Measurements from ENCODE around the gene PTPRD. TPM values are rescaled to one million over a fixed set of nuclear protein-coding genes. Genes with fewer than 3 reads are reported as not detected.

PTPRD gene
- total RNA-seq, 1 experiment from 2014 or later, result 0.02 TPM

- CTCF ChIA-PET, result no interaction called here
- Histone ChIP-seq H3K9me2 (ENCODE audit: insufficient read depth) (no peaks in the 10 kb centered on the region), H3K4me2 (ENCODE audit: low read length) (no peak overlapping the region), H3K4me1 (ENCODE audit: control insufficient read depth in 1 of 2, insufficient read depth in 2 of 2, low read length in 2 of 2) (no peaks in the 10 kb centered on the region), H4K20me1 (ENCODE audit: insufficient read depth) (no peaks in the 10 kb centered on the region), H3K27ac (ENCODE audit: low read depth, low read length) (no peak overlapping the region), H3K9ac (ENCODE audit: low read length) (no peak overlapping the region), H3K79me2 (ENCODE audit: insufficient read depth, low read length) (no peaks in the 10 kb centered on the region), H3K36me3 (ENCODE audit: control insufficient read depth in 1 of 2, insufficient read depth in 2 of 2, low read length in 2 of 2) (no peaks in the 10 kb centered on the region), H2AFZ (ENCODE audit: low read depth, low read length, poor library complexity, severe bottlenecking) (no peak overlapping the region), H3K9me3 (ENCODE audit: control insufficient read depth in 1 of 2, insufficient read depth in 1 of 2, low read depth in 1 of 2, low read length in 2 of 2) (peaks cover 14 to 18% of the 10 kb centered on the region in 2 experiments; a peak in 2 of 4 replicates), H3K4me3 (replicated peaks in 1 of 2; ENCODE audit: low read depth in 1 of 2, low read length in 2 of 2) (no peak overlapping the region), H3K27me3 (ENCODE audit: insufficient read depth, low read length) (no peaks in the 10 kb centered on the region)
- POLR2A ChIA-PET, result no interaction called here
- ATAC-seq, result no peak
- no peak for DNase-seq (ENCODE audit: low read depth, low spot score)
- no peak for TF ChIP-seq POLR2A (IDR thresholded peaks at IDR 0.05; ENCODE audit: borderline replicate concordance, extremely low read depth, insufficient read depth, insufficient read length)
- TF ChIP-seq RAD21 (IDR thresholded peaks at IDR 0.05; ENCODE audit: low read depth), result no peak
- no peak for TF ChIP-seq ELF1 (IDR thresholded peaks at IDR 0.05; ENCODE audit: borderline replicate concordance, low read depth)
- no peak for TF ChIP-seq FOSL1 (IDR thresholded peaks at IDR 0.05; ENCODE audit: low read depth)
- TF ChIP-seq ZNF274 (IDR thresholded peaks at IDR 0.05; ENCODE audit: low read depth, low read length), result no peak
- TF ChIP-seq CBX3 (IDR thresholded peaks at IDR 0.05; ENCODE audit: low read depth), result no peak
- TF ChIP-seq SIN3A (IDR thresholded peaks at IDR 0.05; ENCODE audit: low read depth), result no peak
- no peak for TF ChIP-seq MAX (IDR thresholded peaks at IDR 0.05)
- no peak for TF ChIP-seq ATF3 (IDR thresholded peaks at IDR 0.05)
- TF ChIP-seq ZFX (IDR thresholded peaks at IDR 0.05), result no peak
- TF ChIP-seq CEBPB (IDR thresholded peaks at IDR 0.05; ENCODE audit: low read depth), result no peak
- TF ChIP-seq POLR2AphosphoS5 (IDR thresholded peaks at IDR 0.05; ENCODE audit: low read depth, low read length), result no peak
- no peak for TF ChIP-seq TCF7L2 (IDR thresholded peaks at IDR 0.05; ENCODE audit: borderline replicate concordance, extremely low read depth, insufficient read depth, insufficient read length)
- no peak for TF ChIP-seq EZH2phosphoT487 (IDR thresholded peaks at IDR 0.05; ENCODE audit: borderline replicate concordance)
- no peak for TF ChIP-seq REST (IDR thresholded peaks at IDR 0.05; ENCODE audit: low read depth)
- TF ChIP-seq ZBTB33 (IDR thresholded peaks at IDR 0.05; ENCODE audit: extremely low read depth, insufficient replicate concordance, low read length), result no peak
- no peak for TF ChIP-seq YY1 (IDR thresholded peaks at IDR 0.05; ENCODE audit: extremely low read depth, insufficient replicate concordance, low read depth, low read length)
- TF ChIP-seq CTCF (IDR thresholded peaks at IDR 0.05 in 2 of 3, conservative IDR thresholded peaks at IDR 0.05 in 1 of 3; ENCODE audit: borderline replicate concordance in 1 of 3, insufficient read depth in 1 of 3, low read depth in 2 of 3, low read length in 2 of 3), result no peak
- RAD21 ChIA-PET (ENCODE audit: low non-redundant PET in 1 of 2, low total read pairs in 2 of 2, uncharacterized antibody in 2 of 2, unreplicated experiment in 2 of 2), result no interaction called here
- intact Hi-C loops (cut with micrococcal nuclease), result no loop called here
- no TSS peak for BruUV-seq (replicated peaks)
These were observed 2054.6 kb downstream of the PTPRD start for GRCh38 chr9:8558176-8558575.
